ENCODE data around the gene SIT1.

Gene SIT1

GRCh38 chr9:35650341-35651158, at the start of gene SIT1:
Gene SIT1, minus strand, starts transcription at chr9:35650931. Its CDS starts 78 bp downstream, at chr9:35650853.
- no peak for DNase-seq (ENCODE audit: low read depth in 2 of 2, low spot score in 1 of 2)

DNA sequence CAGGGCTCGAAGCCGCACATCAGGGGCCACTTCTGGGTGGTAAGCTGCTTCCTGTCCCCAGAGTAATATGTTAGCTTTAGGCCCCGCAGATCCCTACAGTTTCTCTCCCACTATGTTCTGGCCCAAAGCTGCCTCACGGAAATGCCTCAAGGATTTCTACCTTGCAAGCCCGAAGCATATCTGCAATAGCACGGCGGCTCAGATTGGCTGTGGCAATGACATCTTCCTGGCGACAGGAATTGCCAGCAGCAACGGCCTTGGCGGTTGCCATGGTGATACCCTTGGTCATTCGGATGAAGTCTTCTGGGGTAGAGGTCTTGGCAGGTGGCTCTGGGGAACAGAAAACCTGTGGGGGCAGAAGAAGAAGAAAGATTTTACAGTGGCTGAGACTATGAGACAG, 49.3 kb upstream of the SIT1 start:
- DNase-seq (ENCODE audit: low read depth in 2 of 2, low spot score in 1 of 2) = no peak

- DNase-seq (ENCODE audit: low read depth in 2 of 2, low spot score in 1 of 2) = no peak
Observed at GRCh38 chr9:35698231-35698630, 47.5 kb upstream of the SIT1 start.

DNA sequence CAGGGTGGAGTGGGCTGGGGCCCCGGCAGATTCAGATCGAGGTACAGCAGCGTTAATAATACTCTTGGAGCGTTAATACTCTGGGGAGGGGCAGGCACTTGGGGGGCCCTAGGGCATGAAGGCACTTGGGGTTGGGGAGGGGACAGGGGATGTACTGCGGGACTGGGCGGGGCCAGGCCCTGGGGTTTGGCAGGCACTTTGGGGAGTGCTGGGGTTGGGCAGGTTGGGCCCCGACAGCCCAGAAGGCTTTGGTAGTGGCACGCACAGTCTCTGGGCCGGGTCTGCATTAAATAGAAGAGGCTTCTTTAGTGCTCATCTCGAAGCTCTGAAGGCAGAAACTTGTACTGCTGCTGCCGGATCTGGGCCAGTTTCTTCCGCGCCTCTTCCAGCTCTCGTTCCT, 46.8 kb upstream of the SIT1 start:
- DNase-seq (ENCODE audit: low read depth in 2 of 2, low spot score in 1 of 2) = no peak

GRCh38 chr9:35696520-35697215, 45.9 kb upstream of the SIT1 start:
- peak; percentile 15 to 27 for DNase-seq (ENCODE audit: low read depth in 2 of 2, low spot score in 1 of 2)

DNA sequence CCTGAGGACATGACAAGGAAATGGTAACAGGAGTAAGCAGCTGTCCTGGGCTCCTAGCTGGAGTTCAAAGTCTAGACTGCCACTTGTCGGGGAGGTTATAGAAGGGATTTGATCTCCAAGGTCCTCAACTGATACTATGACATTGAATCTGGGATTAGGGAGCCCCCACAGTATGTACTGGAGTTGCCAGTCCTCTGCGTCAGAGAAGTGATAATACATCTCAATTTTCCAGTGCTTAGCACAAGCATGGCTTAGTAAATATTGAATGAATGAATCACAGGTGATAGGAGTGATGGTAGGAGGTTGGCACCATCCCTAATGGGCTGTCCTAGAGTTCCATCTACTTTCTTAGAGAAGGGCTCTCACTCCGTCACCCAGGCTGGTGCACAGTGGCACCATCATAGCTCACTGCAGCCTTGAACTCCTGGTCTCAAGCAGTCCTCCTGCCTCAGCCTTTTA, 45.2 kb upstream of the SIT1 start:
- no peak for DNase-seq (ENCODE audit: low read depth in 2 of 2, low spot score in 1 of 2)

- DNase-seq (ENCODE audit: low read depth in 2 of 2, low spot score in 1 of 2) = no peak
Observed at GRCh38 chr9:35691757-35692301, 41.1 kb upstream of the SIT1 start.

GRCh38 chr9:35691334-35691650, 40.6 kb upstream of the SIT1 start:
- no peak for DNase-seq (ENCODE audit: low read depth in 2 of 2, low spot score in 1 of 2)

GRCh38 chr9:35690614-35691333, 40.0 kb upstream of the SIT1 start:
- DNase-seq (ENCODE audit: low read depth in 2 of 2, low spot score in 1 of 2) = peak in 1 of 2 donors; percentile 4

- no peak for DNase-seq (ENCODE audit: low read depth in 2 of 2, low spot score in 1 of 2)
Observed at GRCh38 chr9:35690294-35690613, 39.5 kb upstream of the SIT1 start.

DNA sequence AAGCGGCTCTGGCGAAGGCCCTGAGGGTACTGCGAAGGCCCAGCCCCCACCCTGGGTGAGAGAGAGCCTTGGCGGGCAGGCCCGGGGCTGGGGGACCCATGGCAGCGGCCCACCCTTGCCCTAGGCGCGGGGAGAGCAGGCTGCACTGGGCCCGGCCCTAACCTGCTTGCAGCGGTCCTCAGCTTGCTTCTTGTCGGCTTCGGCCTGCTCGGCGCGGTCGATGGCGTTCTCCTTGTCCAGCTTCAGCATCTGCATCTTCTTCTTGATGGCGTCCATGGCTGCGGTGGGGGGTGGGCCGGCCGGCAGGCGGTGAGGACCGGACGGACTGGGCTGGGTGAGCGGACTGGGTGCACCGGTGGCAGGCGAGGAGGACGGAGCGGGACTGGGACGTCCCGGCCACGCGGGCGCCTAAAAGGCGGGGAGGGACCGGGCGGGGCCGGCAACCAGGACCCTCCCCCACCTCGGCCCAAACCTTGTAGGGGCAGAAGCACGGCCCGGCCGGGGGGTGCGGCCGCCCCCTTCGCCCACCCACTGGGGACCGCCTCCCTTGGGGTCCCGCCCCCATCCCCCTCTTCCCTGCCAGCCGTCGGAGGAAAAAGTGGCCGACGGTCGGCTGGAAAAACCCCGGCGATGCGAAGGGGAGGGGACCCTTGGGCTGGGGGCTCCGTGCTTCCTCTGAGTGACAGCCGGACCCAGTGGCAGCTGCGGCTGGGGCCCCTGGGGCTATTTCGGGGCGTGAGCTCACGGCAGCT, 39.0 kb upstream of the SIT1 start, which contains the start of gene TPM2:
TSS of gene TPM2 (minus strand) at position 384 of the 752 bp plus-strand sequence. CDS start at position 276, 108 bp downstream.
- no peak for DNase-seq (ENCODE audit: low read depth in 2 of 2, low spot score in 1 of 2)

GRCh38 chr9:35688558-35689541, 38.1 kb upstream of the SIT1 start:
- no peak for DNase-seq (ENCODE audit: low read depth in 2 of 2, low spot score in 1 of 2)

DNA sequence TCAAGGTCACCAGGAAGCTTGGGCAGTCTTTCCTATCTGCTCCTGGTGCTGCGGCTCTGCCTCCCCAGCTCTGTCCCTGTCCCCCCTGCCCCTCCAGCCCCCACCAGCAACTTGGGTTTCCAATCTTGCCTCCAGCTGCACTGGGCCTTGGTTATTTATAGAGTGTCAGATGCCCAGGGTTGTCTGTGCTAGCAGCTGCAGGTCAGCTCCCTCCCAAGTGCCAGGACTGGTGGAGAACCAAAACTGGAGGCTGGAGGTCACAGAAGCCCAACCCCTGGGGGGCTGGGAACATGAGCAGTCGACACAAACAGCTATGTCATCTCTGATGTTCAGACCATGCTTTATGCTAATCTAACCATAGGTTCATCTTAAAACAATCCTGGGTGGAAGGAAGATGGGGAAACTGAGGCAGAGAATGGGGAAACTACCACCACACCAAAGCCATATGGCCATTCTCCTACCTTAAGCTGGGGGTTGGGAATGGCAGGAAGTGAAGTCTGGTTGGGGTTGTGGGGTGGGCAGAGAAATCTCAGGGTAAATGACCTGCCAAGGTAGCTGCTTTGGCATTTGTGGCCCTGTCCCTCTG, 37.3 kb upstream of the SIT1 start:
- DNase-seq (ENCODE audit: low read depth in 2 of 2, low spot score in 1 of 2) = no peak

- DNase-seq (ENCODE audit: low read depth in 2 of 2, low spot score in 1 of 2) = no peak
Observed at GRCh38 chr9:35687306-35687705, 36.6 kb upstream of the SIT1 start.

- DNase-seq (ENCODE audit: low read depth in 2 of 2, low spot score in 1 of 2) = no peak
Observed at GRCh38 chr9:35686222-35687203, 35.8 kb upstream of the SIT1 start.

DNA sequence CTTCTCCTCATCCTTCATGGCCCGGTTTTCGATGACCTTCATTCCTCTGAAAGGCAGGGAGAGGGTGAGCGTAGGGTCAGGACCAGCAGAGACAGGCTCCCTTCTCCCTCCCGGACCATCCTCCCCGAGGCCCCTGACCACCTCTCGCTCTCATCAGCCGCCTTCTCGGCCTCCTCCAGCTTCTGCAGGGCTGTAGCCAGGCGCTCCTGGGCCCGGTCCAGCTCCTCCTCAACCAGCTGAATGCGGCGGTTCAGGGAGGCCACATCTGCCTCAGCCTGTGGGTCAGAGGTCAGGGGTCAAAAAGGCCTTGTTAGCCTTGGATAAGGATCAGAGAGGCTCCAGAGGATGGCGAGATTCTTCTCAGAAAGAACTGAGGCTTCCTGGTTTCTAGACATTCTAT, 34.8 kb upstream of the SIT1 start:
- no peak for DNase-seq (ENCODE audit: low read depth in 2 of 2, low spot score in 1 of 2)

DNA sequence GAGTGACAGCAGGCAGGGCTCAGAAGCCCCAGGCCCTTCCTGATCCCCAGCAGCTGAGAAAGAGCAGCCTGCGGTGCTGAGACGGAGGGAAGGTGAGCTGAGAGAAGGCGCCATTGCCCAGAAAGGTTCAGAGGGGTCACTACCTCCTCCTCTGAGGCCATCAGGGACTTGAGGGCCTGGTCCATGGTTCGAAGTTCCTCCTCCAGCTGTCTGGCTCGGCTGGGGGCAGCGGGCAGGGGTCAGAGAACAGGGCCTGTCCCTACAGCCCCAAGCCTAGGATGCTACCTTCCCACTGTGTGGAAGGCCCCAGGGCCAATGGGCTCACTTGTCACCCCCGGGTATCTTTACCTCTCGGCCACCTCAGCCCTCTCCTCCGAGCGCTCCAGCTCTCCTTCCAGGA, 34.2 kb upstream of the SIT1 start:
- DNase-seq (ENCODE audit: low read depth in 2 of 2, low spot score in 1 of 2) = no peak

DNA sequence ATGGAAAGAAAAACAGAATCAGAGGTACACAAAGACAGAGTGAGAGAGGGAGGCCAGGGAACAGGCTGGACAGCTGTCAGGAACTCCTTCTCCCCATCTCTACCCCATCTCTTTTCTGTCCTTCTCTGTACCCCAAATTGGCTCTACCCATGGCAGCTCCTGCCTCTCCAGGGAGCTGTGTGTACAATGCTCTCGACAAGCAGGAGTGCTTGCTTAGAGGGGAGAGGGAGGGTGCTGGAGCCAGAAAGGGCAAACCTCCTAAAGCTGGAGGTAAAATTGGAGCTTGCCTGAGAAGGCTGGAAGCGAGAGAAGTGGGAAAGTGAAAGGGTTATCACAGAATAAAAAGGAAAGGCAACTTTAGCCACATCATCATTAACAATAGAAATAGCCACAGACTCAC, 32.6 kb upstream of the SIT1 start:
- DNase-seq (ENCODE audit: low read depth in 2 of 2, low spot score in 1 of 2) = no peak

Data from stimulated activated CD8-positive, alpha-beta memory T cell treated with anti-CD3 and anti-CD28 coated beads, Interleukin-4, amount 100 ng/mL, for 1 hour (primary cell).